Activated T-cell treated with anti-CD3 and anti-CD28 coated beads, Interleukin-2, amount 50 U/mL, for 4 hours (primary cell): ENCODE results near the gene UBQLN4. TPM values are rescaled to one million over a fixed set of nuclear protein-coding genes. Genes with fewer than 3 reads are reported as not detected.
"Not testable (repeated sequence)": the region's sequence is repeated elsewhere in the genome, so short reads cannot be mapped to it uniquely, and the experiment has no call there.

ENCODE experiments used
- ATAC-seq, 2 donors: fragments of 200-7000 bp; cut with Tn5 transposase; one replicate each; pipeline ENCODE4 v1.10.0; 2021
- DNase-seq: peaks from one replicate; pipeline ENCODE4 v3.0.0-alpha.2; 2020
- H3K27me3 Mint-ChIP-seq: one replicate; pipeline ENCODE4 v1.8.0; 2021; ENCODE audit warnings: low read depth, mixed read lengths
- H3K36me3 Mint-ChIP-seq: one replicate; pipeline ENCODE4 v1.8.0; 2022; ENCODE audit warnings: mixed read lengths; ENCODE audit not compliant: insufficient read depth
- H3K4me1 Mint-ChIP-seq: one replicate; pipeline ENCODE4 v1.8.0; 2021; ENCODE audit warnings: low read depth, mixed read lengths
- H3K4me3 Mint-ChIP-seq: one replicate; pipeline ENCODE4 v1.8.0; 2021; ENCODE audit warnings: mild to moderate bottlenecking, moderate library complexity, mixed read lengths
- H3K9me3 Mint-ChIP-seq: one replicate; pipeline ENCODE4 v1.8.0; 2021; ENCODE audit warnings: mixed read lengths
- total RNA-seq, 3 donors: library from RNA; stranded (reverse); gene quantifications; one replicate each; pipeline ENCODE4 v1.2.1, GENCODE V29; 2021

The UBQLN4 gene
- total RNA-seq, 3 donors from 2014 or later: 52.9 to 57.3 (median 53.7) TPM

- H3K36me3 Mint-ChIP-seq: no peaks in the 10 kb centered on the region
- no peak for ATAC-seq
- H3K4me3 Mint-ChIP-seq: no peak overlapping the region
- no peaks in the 10 kb centered on the region for H3K27me3 Mint-ChIP-seq
- DNase-seq: no peak
- H3K9me3 Mint-ChIP-seq: no peaks in the 10 kb centered on the region
- H3K4me1 Mint-ChIP-seq: peaks cover 27% of the 10 kb centered on the region
Measured at GRCh38 chr1:156056326-156056849, 2.8 kb upstream of the UBQLN4 start.

GRCh38 chr1:156055281-156056048 is 1.9 kb upstream of the UBQLN4 start:
- H3K9me3 Mint-ChIP-seq: no peaks in the 10 kb centered on the region
- peaks cover 25% of the 10 kb centered on the region for H3K4me1 Mint-ChIP-seq
- peak overlapping the region; percentile 97 for H3K4me3 Mint-ChIP-seq
- ATAC-seq (no peak), DNase-seq (no peak)
- no peaks in the 10 kb centered on the region for H3K27me3 Mint-ChIP-seq
- H3K36me3 Mint-ChIP-seq: no peaks in the 10 kb centered on the region

DNA sequence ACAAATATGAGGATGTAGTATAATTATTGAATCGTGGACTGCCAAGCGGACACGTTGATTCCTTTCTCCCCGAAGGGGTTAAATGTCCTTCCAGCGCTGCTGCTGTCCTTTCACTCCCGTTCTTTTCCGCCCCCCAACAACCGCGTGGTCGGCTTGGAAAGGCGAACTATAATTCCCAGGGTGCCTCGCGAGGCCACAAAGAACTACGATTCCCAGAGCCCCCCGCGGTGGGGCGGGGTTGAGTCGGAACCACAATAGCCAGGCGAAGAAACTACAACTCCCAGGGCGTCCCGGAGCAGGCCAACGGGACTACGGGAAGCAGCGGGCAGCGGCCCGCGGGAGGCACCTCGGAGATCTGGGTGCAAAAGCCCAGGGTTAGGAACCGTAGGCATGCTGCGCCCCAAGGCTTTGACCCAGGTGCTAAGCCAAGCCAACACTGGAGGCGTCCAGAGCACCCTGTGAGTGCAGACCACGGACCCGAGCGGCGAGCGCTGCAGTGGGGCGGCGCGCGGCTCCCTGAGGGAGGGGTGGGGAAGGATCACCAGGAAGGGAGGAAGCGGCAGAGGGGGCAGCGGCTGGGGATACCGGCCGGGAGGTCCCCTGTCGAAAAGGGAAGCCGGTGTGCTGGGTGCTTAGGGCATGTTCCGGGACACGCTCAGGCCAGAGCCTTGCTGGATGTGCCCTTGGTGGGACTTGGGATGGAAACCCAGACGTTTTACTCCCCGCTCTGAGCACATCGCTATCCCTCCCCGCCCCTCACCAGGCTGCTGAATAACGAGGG is 1.1 kb upstream of the UBQLN4 start, which contains the start of gene LAMTOR2:
TSS of gene LAMTOR2 (plus strand) at position 283 of the 781 bp plus-strand sequence. CDS start at position 391, 108 bp downstream.
- H3K4me3 Mint-ChIP-seq: peak within 1 kb of the TSS; percentile 97
- H3K27me3 Mint-ChIP-seq: no peaks in the 10 kb centered on the region
- H3K9me3 Mint-ChIP-seq: no peaks in the 10 kb centered on the region
- ATAC-seq (peak; percentile 79 to 82), DNase-seq (peak; percentile 94)
- peaks cover 25% of the 10 kb centered on the region for H3K4me1 Mint-ChIP-seq
- H3K36me3 Mint-ChIP-seq: peaks cover 3% of the 10 kb centered on the region

GRCh38 chr1:156052862-156053767 is 483 bp downstream of the UBQLN4 start:
- ATAC-seq (peak; percentile 41 to 45), DNase-seq (peak; percentile 67)
- Mint-ChIP-seq H3K4me1 (peaks cover 25% of the 10 kb centered on the region), H3K4me3 (peak overlapping the region; percentile 91), H3K27me3 (no peaks in the 10 kb centered on the region), H3K36me3 (peaks cover 7% of the 10 kb centered on the region), H3K9me3 (no peaks in the 10 kb centered on the region)

DNA sequence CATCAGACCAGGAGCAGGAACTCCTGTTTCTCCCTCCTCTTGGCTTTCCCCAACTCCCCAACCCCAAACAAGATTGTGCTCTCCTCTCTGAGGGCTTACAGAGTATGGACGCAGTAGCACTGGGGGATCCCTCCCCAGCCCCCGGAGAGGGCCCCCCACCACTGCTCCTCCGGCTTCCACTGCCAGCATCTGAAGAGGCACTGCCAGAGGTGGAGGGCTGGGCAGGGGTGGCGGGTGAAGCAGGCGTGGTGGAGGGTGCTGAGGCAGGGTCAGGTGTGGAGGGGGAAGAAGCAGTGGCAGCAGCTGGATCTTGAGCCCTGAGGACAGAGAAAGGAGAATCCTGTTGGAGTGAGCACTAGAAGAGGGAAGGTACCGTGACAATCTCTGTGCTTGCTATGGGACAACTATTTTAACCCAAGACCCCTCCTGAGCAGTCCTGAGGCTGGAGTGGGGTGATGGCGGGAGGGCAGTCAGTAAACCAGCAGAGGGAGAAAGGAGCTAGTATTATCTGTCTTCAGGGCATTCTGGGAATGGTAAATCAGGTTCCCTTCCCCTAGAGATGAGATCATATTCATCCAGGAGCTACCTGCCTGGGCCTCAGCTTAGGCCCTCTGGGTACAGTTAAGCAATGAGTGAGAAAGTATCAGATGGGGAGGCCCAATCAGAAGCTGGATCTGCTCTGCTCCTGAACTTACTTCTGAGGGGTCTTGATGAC is 2.4 kb downstream of the UBQLN4 start:
- Mint-ChIP-seq H3K27me3 (no peaks in the 10 kb centered on the region), H3K4me3 (no peak overlapping the region), H3K4me1 (peaks cover 22% of the 10 kb centered on the region), H3K36me3 (peaks cover 7% of the 10 kb centered on the region), H3K9me3 (no peaks in the 10 kb centered on the region)
- no peak for ATAC-seq
- DNase-seq: no peak

DNA sequence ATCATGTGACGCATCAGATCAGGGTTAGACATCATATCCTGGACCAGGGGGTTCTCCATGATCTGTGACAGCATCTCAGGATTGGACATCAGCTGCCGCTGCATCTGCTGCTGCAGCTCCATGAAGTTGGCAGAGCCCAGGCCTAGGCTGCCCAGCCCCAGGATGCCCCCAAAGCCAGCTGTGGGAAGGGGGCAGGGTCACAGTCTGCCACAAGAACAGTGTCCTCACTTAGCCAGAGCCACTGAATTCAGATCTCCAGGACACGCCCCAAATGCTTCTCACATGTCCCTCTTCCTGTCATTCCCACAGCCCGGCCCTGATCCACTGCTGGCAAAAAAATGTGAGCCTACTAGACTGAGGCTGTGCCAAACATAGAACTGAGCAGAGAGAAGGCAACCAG is 3.2 kb downstream of the UBQLN4 start:
- ATAC-seq (no peak), DNase-seq (no peak)
- no peaks in the 10 kb centered on the region for H3K9me3 Mint-ChIP-seq
- H3K36me3 Mint-ChIP-seq: peaks cover 8% of the 10 kb centered on the region
- no peak overlapping the region for H3K4me3 Mint-ChIP-seq
- H3K27me3 Mint-ChIP-seq: no peaks in the 10 kb centered on the region
- H3K4me1 Mint-ChIP-seq: peaks cover 19% of the 10 kb centered on the region

GRCh38 chr1:156048663-156049258 is 4.8 kb downstream of the UBQLN4 start:
- Mint-ChIP-seq H3K4me3 (no peak overlapping the region), H3K9me3 (no peaks in the 10 kb centered on the region), H3K4me1 (peaks cover 18% of the 10 kb centered on the region), H3K27me3 (no peaks in the 10 kb centered on the region), H3K36me3 (peaks cover 14% of the 10 kb centered on the region)
- ATAC-seq (no peak), DNase-seq (no peak)

GRCh38 chr1:156045076-156045475 is 8.5 kb downstream of the UBQLN4 start:
- peaks cover 34% of the 10 kb centered on the region for H3K36me3 Mint-ChIP-seq
- no peak for DNase-seq
- H3K4me3 Mint-ChIP-seq: no peak overlapping the region
- no peak for ATAC-seq
- no peaks in the 10 kb centered on the region for H3K9me3 Mint-ChIP-seq
- H3K27me3 Mint-ChIP-seq: no peaks in the 10 kb centered on the region
- H3K4me1 Mint-ChIP-seq: peaks cover 6% of the 10 kb centered on the region

GRCh38 chr1:156042828-156043227 is 10.8 kb downstream of the UBQLN4 start:
- ATAC-seq (no peak), DNase-seq (no peak)
- no peaks in the 10 kb centered on the region for H3K9me3 Mint-ChIP-seq
- H3K4me1 Mint-ChIP-seq: peaks cover 6% of the 10 kb centered on the region
- no peak overlapping the region for H3K4me3 Mint-ChIP-seq
- H3K36me3 Mint-ChIP-seq: peaks cover 27% of the 10 kb centered on the region
- H3K27me3 Mint-ChIP-seq: no peaks in the 10 kb centered on the region

DNA sequence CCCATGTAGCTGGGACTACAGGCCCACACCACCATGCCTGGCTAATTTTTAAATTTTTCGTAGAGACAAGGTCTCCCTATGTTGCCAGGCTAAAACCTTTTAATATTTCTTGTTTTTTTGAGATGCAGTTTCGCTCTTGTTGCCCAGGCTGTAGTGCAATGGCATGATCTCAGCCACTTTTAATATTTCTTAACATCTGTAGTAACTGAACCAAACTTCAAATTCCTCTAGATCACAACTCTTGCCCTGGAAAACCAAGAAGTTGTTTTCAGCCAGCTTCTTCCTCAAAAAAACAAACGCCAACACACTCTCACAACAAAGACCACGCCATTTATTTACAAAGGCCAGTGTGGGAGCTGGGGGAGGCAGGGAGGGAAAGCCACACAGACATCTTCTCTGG is 18.6 kb downstream of the UBQLN4 start:
- not testable (repeated sequence) for H3K36me3 Mint-ChIP-seq, H3K4me1 Mint-ChIP-seq, DNase-seq, H3K9me3 Mint-ChIP-seq, H3K27me3 Mint-ChIP-seq, H3K4me3 Mint-ChIP-seq, ATAC-seq

DNA sequence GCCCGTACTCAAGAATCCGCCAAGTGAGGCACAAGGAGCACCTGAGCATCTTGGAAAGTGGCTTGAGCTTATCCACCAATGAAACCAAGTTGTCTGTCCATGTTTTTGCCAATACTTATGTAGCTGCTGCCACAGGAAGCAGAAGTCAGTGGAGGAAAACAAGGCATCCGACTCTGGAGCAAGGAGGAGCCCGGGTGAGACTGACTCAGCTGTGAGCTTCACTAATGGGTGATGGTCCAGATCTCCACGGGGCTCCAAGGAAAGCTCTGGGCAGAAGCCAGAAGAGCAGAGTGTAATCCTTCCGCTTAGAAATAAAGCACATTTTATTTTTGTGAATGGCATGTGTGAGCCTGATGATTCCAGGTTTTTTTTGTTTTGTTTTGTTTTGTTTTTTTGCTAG is 20.6 kb downstream of the UBQLN4 start:
- no peak for ATAC-seq
- peaks cover 3% of the 10 kb centered on the region for H3K36me3 Mint-ChIP-seq
- DNase-seq: no peak
- H3K4me1 Mint-ChIP-seq: no peaks in the 10 kb centered on the region
- no peak overlapping the region for H3K4me3 Mint-ChIP-seq
- no peaks in the 10 kb centered on the region for H3K9me3 Mint-ChIP-seq
- H3K27me3 Mint-ChIP-seq: no peaks in the 10 kb centered on the region

DNA sequence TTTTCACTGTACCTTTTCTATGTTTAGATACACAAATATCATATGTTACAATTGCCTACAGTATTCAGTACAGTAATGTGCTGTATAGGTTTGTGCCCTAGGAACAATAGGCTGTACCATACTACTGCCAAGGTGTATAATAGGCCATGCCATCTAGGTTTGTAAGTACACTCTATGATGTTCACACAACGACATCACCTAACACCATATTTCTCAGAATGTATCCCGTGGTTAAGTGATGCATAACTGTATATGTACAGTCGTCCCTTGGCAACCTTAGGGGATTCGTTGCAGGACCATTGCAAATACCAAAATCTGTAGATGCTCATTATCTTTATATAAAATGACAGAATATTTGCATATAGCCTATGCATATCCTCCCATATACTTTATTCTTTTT is 27.0 kb downstream of the UBQLN4 start:
- DNase-seq (no peak), ATAC-seq (peak in 1 of 2 donors; percentile 54)
- Mint-ChIP-seq H3K9me3 (no peaks in the 10 kb centered on the region), H3K27me3 (peaks cover 3% of the 10 kb centered on the region), H3K4me3 (no peak overlapping the region), H3K4me1 (peaks cover 1% of the 10 kb centered on the region), H3K36me3 (no peaks in the 10 kb centered on the region)

DNA sequence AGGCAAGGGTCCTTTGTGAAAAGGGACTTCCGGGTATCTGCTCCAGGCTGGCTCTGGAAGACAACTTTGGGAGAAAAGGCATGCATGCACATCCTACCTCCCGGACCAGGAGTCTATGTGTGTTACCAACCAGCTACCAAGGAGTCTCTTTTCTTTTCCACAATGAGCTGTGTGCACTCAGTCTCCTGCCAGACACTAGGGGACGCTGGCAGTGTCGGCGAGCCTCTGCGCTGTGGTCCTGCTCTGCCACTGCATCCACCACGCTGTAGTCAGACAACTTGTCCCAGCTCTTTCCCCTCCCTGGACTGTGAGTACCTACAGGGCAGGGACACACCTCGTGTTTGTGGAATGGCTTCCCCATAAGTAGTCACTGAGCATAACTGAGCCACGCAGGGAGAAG is 27.7 kb downstream of the UBQLN4 start:
- Mint-ChIP-seq H3K9me3 (no peaks in the 10 kb centered on the region), H3K4me3 (no peak overlapping the region), H3K27me3 (peaks cover 3% of the 10 kb centered on the region), H3K4me1 (peaks cover 4% of the 10 kb centered on the region), H3K36me3 (no peaks in the 10 kb centered on the region)
- DNase-seq (peak; percentile 10), ATAC-seq (peak; percentile 67 to 72)
